T-cell (primary cell): Measurements from ENCODE around the gene GON7. TPM values are rescaled to one million over a fixed set of nuclear protein-coding genes. Genes with fewer than 3 reads are reported as not detected.

Experiments used
- ATAC-seq, 4 experiments: fragments of 200-7000 bp in 3 of 4; fragments of 150-1000 bp in 1 of 4; cut with Tn5 transposase; replicated peaks in 1 of 4; 1 replicate in 3 of 4; 2 replicates in 1 of 4; pipeline ENCODE4 v1.10.0; 2021; ENCODE audit warnings: moderate library complexity in 3 of 4, mild to moderate bottlenecking in 2 of 4, moderate number of reproducible peaks in 1 of 4
- CTCF ChIA-PET, 2 donors: fragments of 300-600 bp; sonication (Branson Sonifier 250); formaldehyde crosslinking; loops; one replicate each; lab custom pipeline; 2022; ENCODE audit warnings: antibody characterized with exemption in 2 of 2; lab: Charles Lee
- POLR2A ChIA-PET, 2 donors: fragments of 300-600 bp; sonication (Branson Sonifier 250); formaldehyde crosslinking; loops; one replicate each; lab custom pipeline; 2022; ENCODE audit warnings: antibody characterized with exemption in 2 of 2; lab: Charles Lee
- DNase-seq, 35 experiments: peaks; one replicate each; pipeline versions ENCODE4 v3.0.0 to v3.0.0-alpha.2; 2013 to 2023
- H3K27ac ChIP-seq: one replicate; pipeline ENCODE4 v1.5.1; 2013; ENCODE audit warnings: low read length
- H3K27me3 ChIP-seq, 2 experiments: replicated peaks in 1 of 2; 1 replicate in 1 of 2; 2 replicates in 1 of 2; pipeline versions ENCODE4 v1.6.1 to v1.7.0; 2013; ENCODE audit warnings: low read length in 1 of 2, mixed read lengths in 1 of 2; ENCODE audit not compliant: control insufficient read depth in 2 of 2, insufficient read depth in 2 of 2; ENCODE audit errors: extremely low read depth in 1 of 2
- H3K36me3 ChIP-seq, 2 donors: 1 replicate in 1 of 2; 2 replicates in 1 of 2; pipeline versions ENCODE4 v1.6.1 to v1.7.0; 2013; ENCODE audit warnings: low read length in 1 of 2; ENCODE audit not compliant: control insufficient read depth in 2 of 2, insufficient read depth in 1 of 2; ENCODE audit errors: extremely low read depth in 1 of 2
- H3K4me1 ChIP-seq, 2 experiments: 1 replicate in 1 of 2; 2 replicates in 1 of 2; pipeline versions ENCODE4 v1.6.1 to v1.7.0; 2013; ENCODE audit warnings: low read length in 2 of 2, mixed read lengths in 1 of 2; ENCODE audit not compliant: insufficient read depth in 2 of 2, control insufficient read depth in 1 of 2; ENCODE audit errors: extremely low read depth in 1 of 2
- H3K4me3 ChIP-seq, 2 donors: 1 replicate in 1 of 2; 2 replicates in 1 of 2; pipeline versions ENCODE4 v1.5.1 to v1.7.0; 2013; ENCODE audit warnings: mild to moderate bottlenecking in 2 of 2, low read length in 1 of 2, moderate library complexity in 1 of 2; ENCODE audit not compliant: control insufficient read depth in 1 of 2; ENCODE audit errors: extremely low read depth in 1 of 2
- H3K9me3 ChIP-seq: 2 replicates; pipeline ENCODE4 v1.7.0; 2013
- H3K27ac Mint-ChIP-seq, 2 donors: one replicate each; pipeline ENCODE4 v1.8.0; 2020 to 2021; ENCODE audit warnings: mild to moderate bottlenecking in 2 of 2, mixed read lengths in 2 of 2
- H3K27me3 Mint-ChIP-seq, 2 donors: one replicate each; pipeline ENCODE4 v1.8.0; 2021 to 2022; ENCODE audit warnings: mixed read lengths in 2 of 2
- H3K36me3 Mint-ChIP-seq: one replicate; pipeline ENCODE4 v1.8.0; 2021; ENCODE audit warnings: mixed read lengths
- H3K4me1 Mint-ChIP-seq, 3 donors: one replicate each; pipeline ENCODE4 v1.8.0; 2020 to 2022; ENCODE audit warnings: mixed read lengths in 3 of 3, mild to moderate bottlenecking in 1 of 3
- H3K4me3 Mint-ChIP-seq, 3 donors: one replicate each; pipeline ENCODE4 v1.8.0; 2020 to 2022; ENCODE audit warnings: mild to moderate bottlenecking in 3 of 3, mixed read lengths in 3 of 3, moderate library complexity in 3 of 3
- H3K9me3 Mint-ChIP-seq, 3 donors: one replicate each; pipeline ENCODE4 v1.8.0; 2020 to 2022; ENCODE audit warnings: mixed read lengths in 3 of 3
- WGBS: methylation state at CpG from one replicate; pipeline ENCODE4 v1.1.5; 2013; ENCODE audit warnings: missing lambda C conversion rate; ENCODE audit not compliant: insufficient coverage; 5-methylcytosine and 5-hydroxymethylcytosine counted together
- total RNA-seq, 35 experiments: library from RNA in 6 of 35; stranded (reverse) in 6 of 35; fragments of 120-200 nt in 1 of 35; gene quantifications; one replicate each; pipeline versions ENCODE4 v1.2.1 to v1.2.4 and lab custom pipeline; 2013 to 2026

GON7 gene
- total RNA-seq, 5 donors from 2014 or later (not counting 1 experiment from before 2014, with no cell fraction given): 4.3 to 11.4 (median 9.2) TPM

GRCh38 chr14:93207468-93208308 lies 823 bp upstream of the GON7 start:
- Mint-ChIP-seq H3K9me3 (no peaks in the 10 kb centered on the region), H3K27me3 (no peaks in the 10 kb centered on the region), H3K4me3 (peak overlapping the region; percentile 96 to 100 (median 97)), H3K27ac (peak overlapping the region; percentile 45 to 94), H3K36me3 (peaks cover 11% of the 10 kb centered on the region), H3K4me1 (peaks cover 49 to 50% (median 50%) of the 10 kb centered on the region in 3 donors)
- H3K27ac ChIP-seq: no peak overlapping the region
- peaks cover 13 to 30% of the 10 kb centered on the region in 2 experiments for H3K4me1 ChIP-seq
- ChIA-PET CTCF (interaction anchor here (0.6 to 2.1 kb wide), 8 partner anchors 12 to 94 kb away, joined by 3 to 18 read pairs (median 5); partner anchors contain the start of genes LYSET (in 1 of the 2) and MOAP1 (in 1 of the 2)), POLR2A (interaction anchor here (0.5 to 0.7 kb wide), 3 partner anchors 12 to 29 kb away, joined by 4 to 5 read pairs (median 4); no protein-coding TSS in a partner anchor)
- peak overlapping the region; percentile 79 to 85 for H3K4me3 ChIP-seq
- peak; percentile 8 to 28 (median 16) for ATAC-seq
- H3K9me3 ChIP-seq: no peaks in the 10 kb centered on the region
- H3K36me3 ChIP-seq: peaks cover 0 to 10% of the 10 kb centered on the region in 2 donors
- peak in 4 of 35 experiments; percentile 7 to 40 (median 15) for DNase-seq
- H3K27me3 ChIP-seq: no peaks in the 10 kb centered on the region
- 0% methylated on average over 16 of the region's 23 CpGs for WGBS

DNA sequence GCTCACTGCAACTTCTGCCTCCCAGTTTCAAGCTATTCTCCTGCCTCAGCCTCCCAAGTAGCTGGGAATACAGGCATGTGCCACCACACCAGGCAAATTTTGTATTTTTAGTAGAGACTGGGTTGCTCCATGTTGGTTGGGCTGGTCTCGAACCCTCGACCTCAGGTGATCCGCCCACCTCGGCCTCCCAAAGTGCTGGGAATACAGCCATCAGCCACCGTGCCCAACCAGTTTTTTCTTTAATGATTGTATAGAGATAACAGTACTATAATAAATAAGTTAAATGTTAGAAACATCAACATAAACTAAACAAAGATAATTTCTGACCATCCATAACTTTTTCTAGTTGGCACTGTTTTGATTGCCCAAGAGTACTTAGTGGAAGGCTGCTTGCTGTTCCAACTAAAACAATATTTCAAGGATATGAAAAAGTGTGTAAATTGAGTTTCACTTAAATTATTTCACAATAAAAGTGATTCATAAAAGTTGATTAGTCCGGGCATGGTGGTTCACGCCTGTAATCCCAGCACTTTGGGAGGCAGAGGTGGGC lies 5.6 kb downstream of the GON7 start:
- no CpG with 5 or more reads among the region's 7 CpGs for WGBS
- CTCF ChIA-PET: no interaction called here
- no peak for ATAC-seq

GRCh38 chr14:93200553-93200952 lies 6.3 kb downstream of the GON7 start:
- Mint-ChIP-seq H3K4me3 (no peak overlapping the region), H3K27me3 (no peaks in the 10 kb centered on the region), H3K9me3 (no peaks in the 10 kb centered on the region), H3K4me1 (peaks cover 20 to 23% (median 20%) of the 10 kb centered on the region in 3 donors), H3K27ac (no peak overlapping the region), H3K36me3 (peaks cover 7% of the 10 kb centered on the region)
- Histone ChIP-seq H3K36me3 (no peaks in the 10 kb centered on the region), H3K4me3 (no peak overlapping the region), H3K4me1 (peaks cover 1 to 9% of the 10 kb centered on the region in 2 experiments), H3K27me3 (no peaks in the 10 kb centered on the region), H3K9me3 (no peaks in the 10 kb centered on the region), H3K27ac (no peak overlapping the region)
- WGBS: 100% methylated on average over 2 of the region's 5 CpGs
- CTCF ChIA-PET: no interaction called here
- DNase-seq: no peak
- POLR2A ChIA-PET: no interaction called here
- no peak for ATAC-seq

More for the DNA sequence above, 5.6 kb downstream of the GON7 start:
- no peak overlapping the region for H3K4me3 Mint-ChIP-seq
- no peak for DNase-seq
- peaks cover 3 to 15% of the 10 kb centered on the region in 2 experiments for H3K4me1 ChIP-seq
- H3K4me3 ChIP-seq: no peak overlapping the region
- H3K9me3 Mint-ChIP-seq: no peaks in the 10 kb centered on the region
- H3K9me3 ChIP-seq: no peaks in the 10 kb centered on the region
- no peak overlapping the region for H3K27ac Mint-ChIP-seq
- H3K27ac ChIP-seq: no peak overlapping the region
- no peaks in the 10 kb centered on the region for H3K27me3 Mint-ChIP-seq
- peaks cover 26 to 30% (median 27%) of the 10 kb centered on the region in 3 donors for H3K4me1 Mint-ChIP-seq
- POLR2A ChIA-PET: no interaction called here
- peaks cover 7% of the 10 kb centered on the region for H3K36me3 Mint-ChIP-seq
- H3K36me3 ChIP-seq: no peaks in the 10 kb centered on the region
- no peaks in the 10 kb centered on the region for H3K27me3 ChIP-seq

- Histone ChIP-seq H3K9me3 (no peaks in the 10 kb centered on the region), H3K36me3 (no peaks in the 10 kb centered on the region), H3K4me1 (no peaks in the 10 kb centered on the region), H3K27me3 (no peaks in the 10 kb centered on the region), H3K27ac (no peak overlapping the region), H3K4me3 (no peak overlapping the region)
- no peak overlapping the region for H3K4me3 Mint-ChIP-seq
- H3K4me1 Mint-ChIP-seq: peaks cover 6 to 9% (median 7%) of the 10 kb centered on the region in 3 donors
- H3K36me3 Mint-ChIP-seq: peaks cover 7% of the 10 kb centered on the region
- WGBS: 94% methylated on average over 4 of the region's 4 CpGs
- H3K9me3 Mint-ChIP-seq: no peaks in the 10 kb centered on the region
- H3K27me3 Mint-ChIP-seq: no peaks in the 10 kb centered on the region
- ATAC-seq (no peak), DNase-seq (no peak)
- no peak overlapping the region for H3K27ac Mint-ChIP-seq
- POLR2A ChIA-PET: interaction anchor here in 1 of 2 donors (0.6 kb wide), 1 partner anchor 13 kb away, joined by 4 read pairs; no protein-coding TSS in a partner anchor
- CTCF ChIA-PET: interaction anchor here (0.6 to 1.2 kb wide), 5 partner anchors 10 to 78 kb away, joined by 3 to 6 read pairs (median 3); no protein-coding TSS in a partner anchor
Measured at GRCh38 chr14:93199031-93199430, 7.8 kb downstream of the GON7 start.

- WGBS: 86% methylated on average over 1 of the region's 1 CpG
- H3K27me3 ChIP-seq: no peaks in the 10 kb centered on the region
- H3K4me1 ChIP-seq: no peaks in the 10 kb centered on the region
- no peaks in the 10 kb centered on the region for H3K9me3 ChIP-seq
- DNase-seq: no peak
- no peak overlapping the region for H3K4me3 ChIP-seq
- no peaks in the 10 kb centered on the region for H3K9me3 Mint-ChIP-seq
- no peak overlapping the region for H3K27ac Mint-ChIP-seq
- peaks cover 5% of the 10 kb centered on the region for H3K36me3 Mint-ChIP-seq
- no peak for ATAC-seq
- no peak overlapping the region for H3K27ac ChIP-seq
- no peaks in the 10 kb centered on the region for H3K36me3 ChIP-seq
- H3K4me3 Mint-ChIP-seq: no peak overlapping the region
- ChIA-PET POLR2A (interaction anchor here in 1 of 2 donors (0.6 kb wide), 1 partner anchor 213 kb away, joined by 4 read pairs; no protein-coding TSS in a partner anchor), CTCF (no interaction called here)
- H3K4me1 Mint-ChIP-seq: peaks cover 0 to 1% (median 0%) of the 10 kb centered on the region in 3 donors
- H3K27me3 Mint-ChIP-seq: no peaks in the 10 kb centered on the region
Measured at GRCh38 chr14:93195316-93195999, 11.4 kb downstream of the GON7 start.
